Coronary artery (tissue), 2 donors: ENCODE measurements around the gene HDHD3.

Experiments used
- DNase-seq: peaks from one replicate; pipeline ENCODE4 v3.0.0-alpha.2; 2017; ENCODE audit warnings: low spot score
- H3K27ac ChIP-seq, 2 donors: fragments of 200-600 bp; sonication (generic); one replicate each; pipeline ENCODE4 v1.5.1; 2016 to 2019
- H3K4me3 ChIP-seq: fragments of 200-600 bp; sonication (generic); 2 replicates; pipeline ENCODE4 v1.5.1; 2016; ENCODE audit warnings: mild to moderate bottlenecking, moderate library complexity
- CTCF ChIP-seq: fragments of 200-600 bp; sonication (generic); IDR thresholded peaks from one replicate; pipeline ENCODE4 v1.5.1; 2019; ENCODE audit warnings: antibody characterized with exemption

The HDHD3 gene

GRCh38 chr9:113340011-113340699, 36.6 kb downstream of the HDHD3 start, which contains the start of gene WDR31:
Gene WDR31, minus strand, starts transcription at chr9:113340275. Its CDS starts 8,253 bp downstream, at chr9:113332022.
- peak; percentile 86 for DNase-seq
- Histone ChIP-seq H3K27ac (peak within 1 kb of the TSS; percentile 1 to 85), H3K4me3 (peak within 1 kb of the TSS; percentile 78)
- no peak for TF ChIP-seq CTCF

- Histone ChIP-seq H3K27ac (no peak overlapping the region), H3K4me3 (no peak overlapping the region)
- no peak for TF ChIP-seq CTCF
- DNase-seq = no peak
Measured at GRCh38 chr9:113337714-113338113, 39.1 kb downstream of the HDHD3 start.

- no peak overlapping the region for H3K4me3 ChIP-seq
- DNase-seq = no peak
- TF ChIP-seq CTCF = no peak
- no peak overlapping the region for H3K27ac ChIP-seq
Measured at GRCh38 chr9:113331780-113332179, 45.0 kb downstream of the HDHD3 start.

GRCh38 chr9:113328045-113328782, 48.6 kb downstream of the HDHD3 start:
- no peak for DNase-seq
- Histone ChIP-seq H3K4me3 (no peak overlapping the region), H3K27ac (no peak overlapping the region)
- no peak for TF ChIP-seq CTCF

- DNase-seq = no peak
- Histone ChIP-seq H3K4me3 (no peak overlapping the region), H3K27ac (no peak overlapping the region)
- TF ChIP-seq CTCF = no peak
Measured at GRCh38 chr9:113326230-113326629, 50.6 kb downstream of the HDHD3 start.
